NCI-H2081 treated with DMSO at 0.1 percent for 48 hours (cell line): ENCODE measurements around the gene ACER1.

Experiments
- DNase-seq: peaks from one replicate; lab custom pipeline; 2025; lab: John Stamatoyannopoulos, UW

Gene ACER1

DNA sequence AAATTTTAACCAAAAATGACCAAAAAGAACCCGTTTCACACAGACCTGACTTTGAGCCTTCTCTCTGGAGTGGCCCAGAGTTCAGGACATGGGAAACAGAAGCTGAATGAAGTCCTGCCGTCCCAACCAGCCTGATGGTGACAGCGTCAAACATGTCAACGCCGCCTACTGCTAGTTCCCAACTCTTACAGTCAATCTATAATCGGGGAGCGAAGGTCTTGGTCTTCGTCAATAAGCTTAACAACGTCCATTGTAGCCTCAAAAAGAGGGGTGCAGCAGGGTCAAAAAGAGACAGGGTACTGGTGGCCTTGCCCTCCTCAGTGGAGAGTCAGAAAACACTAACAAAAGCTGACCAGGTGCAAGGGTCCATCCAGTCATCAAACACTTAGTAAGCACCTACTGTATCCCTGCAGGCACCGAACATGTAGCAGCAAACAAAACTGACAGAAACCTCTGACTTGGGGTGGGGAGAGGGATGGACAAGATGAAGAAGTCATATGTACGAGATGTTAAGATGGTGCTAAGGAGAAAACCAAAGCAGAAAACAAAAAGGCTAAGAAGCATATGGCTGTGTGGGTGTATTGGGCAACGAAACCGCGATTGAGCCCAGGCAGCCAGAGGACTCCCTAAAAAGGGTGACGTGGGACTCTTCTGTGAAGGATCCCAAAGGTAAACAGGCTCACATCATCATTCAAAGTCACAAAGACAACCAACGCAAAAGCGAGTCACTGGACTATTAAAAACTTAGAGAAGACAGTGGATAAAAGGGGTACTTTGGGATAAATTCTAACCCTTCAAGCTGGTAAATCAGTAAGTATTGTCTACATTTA lies 65.6 kb downstream of the ACER1 start:
- DNase-seq: no peak

DNA sequence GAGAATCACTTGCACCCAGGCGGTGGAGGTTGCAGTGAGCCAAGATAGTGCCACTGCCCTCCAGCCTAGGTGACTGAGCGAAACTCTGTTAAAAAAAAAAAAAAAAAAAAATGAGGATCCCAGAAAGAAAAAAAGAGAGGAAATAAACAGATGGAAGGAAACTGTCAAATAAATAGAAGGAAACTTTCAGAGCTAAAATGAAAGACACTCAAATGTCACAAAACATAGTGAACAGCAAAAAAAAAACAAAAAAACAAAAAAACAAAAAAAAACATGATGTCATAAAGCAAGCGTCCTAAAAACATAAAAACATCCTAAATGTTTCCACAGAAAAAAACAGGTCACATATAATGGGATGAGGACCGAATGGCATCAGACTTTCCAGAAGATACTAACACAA lies 68.6 kb downstream of the ACER1 start:
- DNase-seq: no peak

DNA sequence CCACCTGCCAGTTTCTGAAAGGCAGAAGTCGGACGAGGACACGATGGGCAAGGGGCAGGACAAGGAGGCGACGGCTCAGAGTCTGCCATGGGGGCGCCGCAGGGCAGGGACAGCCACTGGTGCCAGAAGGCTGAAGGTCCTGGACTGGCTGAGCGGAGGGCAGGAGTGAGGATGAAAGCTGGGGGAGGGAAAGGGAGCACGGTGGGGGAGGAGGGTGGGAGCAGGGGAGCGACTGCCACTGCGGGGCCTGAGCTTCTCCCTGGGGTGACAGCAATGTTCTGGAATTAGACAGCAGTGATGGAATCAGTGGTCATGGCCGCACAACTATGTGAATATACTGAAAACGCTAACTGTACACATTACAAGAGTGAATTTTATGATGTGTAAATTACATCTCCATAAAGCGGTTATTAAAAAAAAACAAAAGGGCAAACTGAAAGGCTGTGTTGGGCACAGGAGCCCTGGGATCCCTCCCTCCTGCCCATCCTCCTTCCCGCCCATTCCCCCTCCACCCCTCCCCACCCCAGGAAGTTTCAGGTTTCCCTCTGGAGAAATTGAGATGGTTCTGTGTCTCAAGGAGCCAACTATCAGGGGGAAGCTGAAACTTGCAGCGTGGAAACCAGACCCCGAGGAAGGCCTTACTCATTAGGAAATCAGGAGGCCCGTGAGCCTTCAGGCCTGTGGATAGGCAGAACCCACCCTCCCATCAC lies 69.5 kb downstream of the ACER1 start:
- DNase-seq: no peak

DNA sequence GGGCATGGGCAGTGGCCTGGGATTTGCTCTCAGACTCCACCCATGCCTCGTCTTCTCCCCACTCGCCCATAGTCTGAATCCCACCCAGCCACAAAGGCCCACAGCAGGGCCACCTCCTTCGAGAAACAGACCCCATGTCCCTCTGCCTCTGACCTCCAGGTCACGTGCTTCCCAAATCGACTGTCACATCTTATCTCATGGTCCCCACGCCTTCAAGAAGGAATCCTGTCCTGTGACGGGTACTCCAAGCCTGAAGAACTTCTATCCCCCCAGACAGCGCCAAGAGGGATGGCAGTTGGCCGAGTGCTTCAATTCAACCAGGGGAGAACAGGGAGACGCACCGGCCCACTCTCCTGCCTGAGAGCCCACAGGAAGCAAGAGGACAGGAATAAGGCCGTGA lies 70.1 kb downstream of the ACER1 start:
- no peak for DNase-seq

DNA sequence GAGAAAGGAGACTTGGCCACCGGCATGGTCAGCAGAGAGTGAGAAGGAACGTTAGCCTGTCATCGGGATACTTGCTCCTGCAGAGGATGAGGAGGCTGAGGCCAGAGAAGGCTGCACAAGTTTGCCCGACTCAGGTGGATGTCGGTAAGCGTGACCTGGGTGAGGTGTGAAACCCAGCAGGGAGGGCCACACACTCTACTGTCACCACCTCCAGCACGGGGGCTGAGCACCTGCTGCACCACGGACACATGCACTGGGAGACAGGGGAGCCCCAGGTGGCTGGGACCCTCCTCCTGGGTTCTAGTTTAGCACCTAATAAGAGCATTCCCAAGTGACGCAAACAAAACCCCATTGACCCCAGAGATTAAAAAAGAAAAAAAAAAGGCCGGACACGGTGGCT lies 70.9 kb downstream of the ACER1 start:
- no peak for DNase-seq

DNA sequence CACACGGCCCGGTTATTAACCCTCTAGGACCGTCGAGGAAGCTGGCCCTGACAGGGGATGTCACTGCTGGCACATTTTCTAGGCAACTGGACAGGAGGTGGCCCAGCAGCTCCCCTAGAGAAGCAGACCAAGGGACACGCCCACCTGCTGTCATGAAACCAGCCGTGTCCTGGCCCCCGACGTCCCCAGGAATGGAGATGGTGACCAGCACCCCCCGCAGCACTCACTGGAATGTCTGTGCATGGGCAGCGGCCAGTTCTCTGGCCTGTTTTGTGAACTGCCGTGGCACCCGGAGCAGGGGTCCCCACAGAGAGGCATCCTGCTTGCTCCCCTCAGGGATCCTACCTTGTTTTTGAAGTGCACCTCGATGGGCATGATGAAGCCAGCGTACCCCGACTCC lies 71.5 kb downstream of the ACER1 start:
- no peak for DNase-seq

DNA sequence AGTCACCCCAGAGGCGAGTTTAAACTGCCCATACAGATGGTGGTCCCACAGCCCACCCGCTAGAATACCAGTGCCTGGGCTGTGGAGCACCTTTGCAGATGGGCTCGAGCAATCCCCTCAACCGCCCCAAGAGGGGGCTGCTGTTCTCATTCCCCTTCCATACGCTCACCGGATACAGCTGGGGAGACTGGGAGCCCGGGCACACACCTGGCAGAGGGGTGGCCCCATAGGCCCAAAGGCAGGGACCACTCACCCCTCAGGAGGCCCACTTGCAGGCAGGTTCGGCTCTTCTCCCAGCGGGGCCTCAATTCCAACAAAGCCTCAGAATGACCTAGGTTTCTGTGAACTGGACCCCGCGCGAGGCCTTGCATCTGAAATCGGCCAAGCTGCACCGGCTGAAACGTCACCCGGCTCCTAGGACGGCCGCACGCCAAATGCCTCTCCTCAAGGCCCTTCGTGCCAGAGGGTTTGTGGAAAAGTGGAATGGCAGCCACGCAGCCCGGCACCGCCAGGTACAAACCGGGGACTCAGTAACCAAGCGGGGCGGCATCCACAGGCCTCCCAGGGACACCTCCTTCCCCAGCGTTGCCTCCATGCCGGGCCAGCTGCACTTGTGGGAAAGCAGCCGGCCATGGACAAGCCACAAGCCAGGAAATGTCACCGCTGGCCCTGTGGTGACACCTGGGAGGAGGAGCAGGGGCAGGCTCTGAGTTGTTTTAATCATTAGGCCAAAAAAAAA lies 72.3 kb downstream of the ACER1 start:
- DNase-seq: no peak

DNA sequence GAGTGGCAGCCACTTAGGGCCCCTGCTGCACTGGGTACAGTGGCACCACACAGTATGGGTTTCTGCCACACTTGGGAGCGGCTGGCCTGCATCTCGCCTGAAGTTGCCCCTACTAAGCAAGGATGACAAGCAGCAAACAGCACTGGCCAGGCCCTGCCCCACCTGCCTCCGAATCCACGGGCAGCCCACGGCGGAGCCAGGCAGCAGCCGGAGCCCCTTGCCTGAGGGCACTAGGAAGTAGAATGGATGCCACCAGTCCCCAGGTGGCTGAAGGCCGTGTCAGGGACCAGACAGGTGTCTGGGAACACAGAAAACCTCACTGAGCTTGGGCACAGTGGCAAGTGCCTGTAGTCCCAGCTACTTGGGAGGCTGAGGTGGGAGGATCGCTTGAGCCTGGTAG lies 73.0 kb downstream of the ACER1 start:
- no peak for DNase-seq

DNA sequence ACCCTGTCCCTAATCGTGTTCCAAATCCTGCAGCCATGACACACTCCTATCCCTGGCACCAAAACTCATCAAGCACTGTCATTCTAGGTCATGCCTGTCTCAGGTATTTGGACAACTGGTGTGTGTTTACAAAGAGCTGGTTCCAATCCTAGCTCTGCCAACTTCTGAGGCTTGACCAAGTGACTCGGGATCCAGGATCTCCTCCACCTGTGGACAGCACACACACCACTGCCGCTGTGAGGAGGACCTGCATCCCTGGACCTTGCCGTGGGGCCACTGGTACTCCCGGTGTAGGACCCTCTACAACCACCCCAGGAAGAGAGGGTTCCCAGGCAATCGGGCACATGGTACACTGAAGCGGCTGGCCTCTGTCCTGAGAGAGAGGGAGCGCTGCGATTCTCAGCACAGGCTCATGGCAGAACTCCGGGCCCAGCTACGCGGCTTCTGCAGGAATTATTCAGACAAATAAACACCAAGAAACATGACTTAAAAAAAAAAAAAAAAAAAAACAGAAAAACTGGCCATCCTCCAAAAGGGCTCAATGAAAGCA lies 74.0 kb downstream of the ACER1 start:
- DNase-seq: no peak

DNA sequence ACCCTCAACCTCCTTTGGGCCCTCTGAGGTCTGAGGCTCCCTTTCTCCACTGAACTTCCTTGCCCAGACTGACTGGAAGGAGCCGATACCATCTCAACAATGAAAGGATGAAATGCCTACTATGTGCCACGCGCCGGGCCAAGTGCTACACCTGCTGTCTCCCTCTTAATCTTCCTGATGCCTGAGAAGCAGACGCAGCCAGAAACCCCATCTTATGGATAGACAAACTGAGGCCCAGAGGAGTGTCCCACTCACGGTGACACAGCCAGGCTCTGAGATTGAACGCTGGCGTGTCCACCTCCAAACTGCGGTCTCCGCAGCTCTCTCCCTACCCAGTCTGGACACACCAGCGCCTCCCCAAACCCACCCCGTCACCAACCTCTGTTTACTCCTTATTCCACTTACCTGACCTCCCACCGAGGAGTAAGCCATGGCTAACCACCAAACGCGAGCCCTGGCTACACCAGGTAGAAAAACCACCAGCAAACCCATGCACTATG lies 74.5 kb downstream of the ACER1 start:
- DNase-seq: no peak
